NOMO-1 treated with dmso at 0.1 percent for 144 hours (cell line): ENCODE data around the gene ZNF683.
"Not testable (repeated sequence)": the region's sequence is repeated elsewhere in the genome, so short reads cannot be mapped to it uniquely, and the experiment has no call there.

Source experiments
- DNase-seq: peaks from one replicate; lab custom pipeline; 2025; ENCODE audit not compliant: unreplicated experiment; lab: John Stamatoyannopoulos, UW

ZNF683 gene

DNA sequence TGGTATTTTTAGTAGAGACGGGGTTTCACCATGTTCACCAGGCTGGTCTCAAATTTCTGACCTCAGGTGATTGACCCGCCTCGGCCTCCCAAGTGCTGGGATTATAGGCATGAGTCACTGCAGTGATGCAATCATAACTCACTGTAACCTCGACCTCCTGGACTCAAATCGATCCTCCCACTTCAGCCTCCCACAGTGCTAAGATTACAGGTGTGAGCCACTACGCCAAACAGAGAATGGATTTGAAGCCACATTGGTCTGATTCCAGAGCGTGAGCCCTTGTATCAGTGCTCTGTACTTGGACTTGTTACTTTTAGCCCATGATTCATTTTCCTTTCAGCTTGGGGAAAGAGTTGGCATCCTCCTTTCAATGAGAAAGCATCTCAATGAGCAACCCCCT, 14.9 kb upstream of the ZNF683 start:
- no peak for DNase-seq

DNA sequence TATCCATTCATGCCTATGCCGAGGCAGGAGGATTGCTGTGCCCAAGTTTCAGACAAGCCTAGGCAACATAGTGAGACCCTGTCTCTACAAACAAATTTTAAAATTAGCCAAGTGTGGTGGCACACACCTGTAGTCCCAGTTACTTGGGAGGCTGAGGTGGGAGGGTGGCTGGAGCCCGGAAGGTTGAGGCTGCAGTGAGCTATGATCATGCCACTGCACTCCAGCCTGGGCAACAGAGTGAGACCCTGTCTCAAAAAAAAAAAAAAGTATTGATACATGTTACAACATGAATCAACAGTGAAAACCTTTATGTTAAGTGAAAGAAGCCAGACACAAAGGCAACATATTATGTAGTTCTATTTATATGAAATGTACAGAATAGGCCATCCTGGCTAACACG, 12.5 kb upstream of the ZNF683 start:
- not testable (repeated sequence) for DNase-seq

DNA sequence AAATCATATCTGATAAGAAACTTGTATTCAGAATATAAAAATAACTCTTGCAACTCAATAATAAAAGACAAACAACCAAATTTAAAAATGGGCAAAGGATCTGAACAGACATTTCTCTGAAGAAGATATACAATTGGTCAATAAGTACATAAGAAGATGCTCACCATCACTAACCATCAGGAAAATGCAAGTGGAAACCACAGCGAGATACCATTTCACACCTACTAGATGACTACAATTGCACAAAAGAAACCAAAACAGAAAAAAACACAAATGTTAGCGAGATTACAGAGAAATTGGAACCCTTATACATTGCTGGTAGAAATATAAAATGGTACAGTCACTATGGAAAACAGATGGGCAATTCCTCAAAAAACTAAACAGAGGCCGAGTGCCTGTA, 11.5 kb upstream of the ZNF683 start:
- no peak for DNase-seq

DNA sequence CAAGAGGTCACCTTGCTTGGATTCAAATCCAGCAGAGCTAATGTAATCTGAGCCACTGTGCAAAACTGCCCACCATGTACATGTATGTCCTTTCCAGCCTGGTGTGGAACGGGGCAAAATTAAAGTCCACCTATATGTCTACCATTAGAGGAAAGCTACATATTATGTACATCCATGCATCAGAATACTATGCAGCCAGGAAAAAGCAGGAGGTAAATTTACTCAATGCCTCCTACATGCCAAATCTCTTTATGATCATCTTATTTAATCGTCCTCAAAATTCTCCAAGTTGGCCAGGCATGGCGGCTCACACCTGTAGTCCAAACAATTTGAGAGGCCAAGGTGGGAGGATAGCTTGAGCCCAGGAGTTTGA, 6.3 kb upstream of the ZNF683 start:
- no peak for DNase-seq

DNA sequence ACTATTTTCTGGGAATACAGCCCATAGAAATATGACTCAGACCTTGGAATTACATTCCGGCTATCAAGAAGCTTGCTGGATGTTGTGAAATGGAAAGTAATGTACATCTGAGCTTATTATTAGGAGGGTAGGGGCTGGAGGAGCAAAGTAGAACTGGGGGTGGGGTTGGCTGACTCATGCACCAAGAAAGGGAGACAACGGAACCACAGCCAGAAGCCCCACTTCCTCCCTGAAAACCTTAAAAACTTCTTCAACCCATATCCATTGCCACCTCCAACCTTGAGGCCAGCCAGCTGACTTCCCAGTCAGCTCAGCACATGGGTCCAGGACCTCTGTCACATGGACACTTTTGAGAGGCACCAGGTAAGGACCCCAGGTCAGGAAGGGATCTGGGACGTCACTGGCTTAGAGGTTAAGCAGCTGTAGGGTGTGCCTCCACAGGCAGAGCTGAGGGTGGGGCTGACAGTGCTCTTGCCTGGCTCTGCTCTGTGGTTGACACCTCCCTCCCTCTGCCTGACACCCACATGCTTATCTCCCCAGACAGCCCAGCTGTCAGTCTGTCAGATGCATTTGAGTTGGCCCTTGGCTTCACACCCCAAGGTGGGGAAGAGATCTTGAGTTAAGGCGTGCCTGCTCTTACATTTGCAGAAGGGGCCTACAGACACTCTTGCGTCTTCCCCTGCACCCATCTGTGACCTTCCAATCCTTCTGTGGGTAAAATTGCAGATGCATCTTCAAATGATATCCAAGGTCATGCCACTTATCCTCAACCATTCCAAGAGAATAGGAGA, 5.7 kb upstream of the ZNF683 start:
- peak; percentile 65 for DNase-seq

DNA sequence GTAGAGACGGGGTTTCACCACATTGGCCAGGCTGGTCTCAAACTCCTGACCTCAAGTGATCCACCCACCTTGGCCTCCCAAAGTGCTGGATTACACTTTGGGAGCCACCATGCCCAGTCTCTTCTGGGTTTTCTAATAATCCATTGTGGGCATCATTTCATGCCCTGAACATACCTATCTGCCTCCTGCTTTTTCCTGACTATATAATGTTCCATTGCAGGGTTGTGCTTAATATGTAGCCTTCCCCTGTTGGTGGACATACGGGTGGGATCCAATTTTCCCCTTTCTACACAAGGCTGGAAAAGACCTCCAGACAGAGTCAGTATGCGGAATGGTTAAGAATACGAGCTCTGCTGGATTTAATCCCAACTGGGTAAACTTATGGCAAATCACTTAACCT, 3.5 kb upstream of the ZNF683 start:
- DNase-seq: no peak

DNA sequence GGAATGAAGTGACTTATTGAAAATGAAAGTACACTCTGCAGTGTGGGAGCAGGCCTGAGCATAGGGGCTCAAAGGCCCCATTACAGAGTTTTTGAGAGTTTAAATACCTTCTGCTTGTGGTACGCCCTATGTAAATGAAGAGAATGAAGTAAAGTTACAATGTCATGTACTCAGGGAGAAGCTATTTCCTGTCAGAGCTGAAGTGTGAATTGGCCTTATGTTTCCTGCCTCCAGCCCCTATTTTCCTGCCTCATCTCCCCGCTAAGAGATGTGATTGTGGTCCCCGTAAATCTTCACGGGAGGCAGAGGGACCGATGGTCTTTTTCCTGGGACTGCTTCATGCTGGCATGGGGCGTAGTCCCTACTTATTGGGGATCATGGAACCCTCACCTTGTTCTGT, 2.5 kb upstream of the ZNF683 start:
- no peak for DNase-seq

DNA sequence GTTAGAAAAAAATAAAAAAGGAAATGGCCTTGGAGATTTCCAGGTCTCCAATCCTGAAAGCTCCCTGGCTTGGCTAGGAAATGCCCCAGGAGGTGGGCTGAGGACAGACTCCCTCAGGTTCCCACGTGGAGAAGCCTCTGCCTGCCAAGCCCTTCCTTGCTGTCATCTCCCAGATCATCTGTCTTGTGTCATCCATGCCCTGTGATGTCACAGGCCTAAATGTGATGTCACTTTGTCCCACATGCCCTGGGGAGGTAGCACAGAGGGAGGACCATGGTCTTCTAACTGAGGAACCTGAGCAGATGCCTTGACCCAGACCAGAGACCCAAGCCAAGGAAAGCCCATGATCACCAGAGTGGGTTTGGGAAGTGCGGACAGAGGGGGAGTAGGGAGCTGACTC, 1.8 kb upstream of the ZNF683 start:
- DNase-seq: not testable (repeated sequence)

DNA sequence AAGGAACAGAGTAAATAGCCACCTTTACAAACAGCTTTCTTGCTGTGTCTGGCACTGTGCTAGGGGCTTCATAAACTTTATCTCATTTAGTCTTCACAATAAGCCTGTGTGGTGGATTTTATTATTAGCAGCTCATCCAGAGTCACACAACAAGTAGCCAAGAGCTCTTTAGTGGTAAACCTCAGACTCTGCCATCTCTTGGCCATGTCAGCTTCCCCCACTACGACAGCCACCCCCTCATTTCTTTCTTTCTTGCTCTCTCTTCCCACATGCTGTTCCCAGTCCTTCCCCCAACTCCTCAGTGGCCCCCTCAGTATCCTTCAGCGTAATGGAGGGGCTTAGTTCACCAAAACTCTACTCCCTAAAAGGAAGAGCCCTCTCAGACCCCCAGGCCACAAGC, 1.2 kb upstream of the ZNF683 start:
- DNase-seq: no peak

DNA sequence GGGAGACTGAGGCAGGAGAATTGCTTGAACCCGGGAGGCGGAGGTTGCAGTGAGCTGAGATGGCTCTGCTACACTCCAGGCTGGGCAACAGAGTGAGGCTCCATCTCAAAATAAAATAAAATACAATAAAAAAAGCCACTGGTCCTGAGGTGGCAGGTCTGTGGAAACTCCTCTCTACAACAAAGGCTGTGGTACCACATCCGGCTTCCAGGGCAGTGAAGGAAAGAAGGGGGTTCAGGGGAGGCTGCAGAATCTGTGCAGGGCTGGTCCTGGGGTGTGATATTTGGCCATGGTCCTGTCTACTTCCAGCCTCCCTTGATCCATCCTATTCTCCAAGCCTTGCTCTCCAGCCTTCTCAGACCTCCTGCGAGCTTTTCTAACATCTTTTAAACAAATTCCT, 731 bp upstream of the ZNF683 start:
- DNase-seq: no peak

DNA sequence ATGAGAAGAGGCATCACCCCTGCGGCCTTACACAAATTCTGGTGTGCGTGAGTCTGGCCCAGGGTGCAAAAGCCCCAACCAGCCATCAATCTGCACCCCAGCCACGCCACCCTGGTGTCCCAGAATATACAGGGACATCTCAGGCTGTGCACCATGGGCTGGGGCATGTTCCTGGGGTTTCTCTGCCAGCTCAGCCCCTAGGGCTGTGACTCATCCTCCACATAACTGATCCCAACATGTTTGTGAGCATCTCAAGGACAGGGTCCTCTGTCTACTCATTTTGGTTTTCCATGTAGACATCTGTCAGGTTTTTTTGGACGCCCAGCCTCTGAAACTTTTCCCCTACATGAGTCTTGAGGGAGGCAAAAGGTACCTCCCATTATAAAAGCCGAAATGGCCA, 511 bp downstream of the ZNF683 start:
- no peak for DNase-seq

DNA sequence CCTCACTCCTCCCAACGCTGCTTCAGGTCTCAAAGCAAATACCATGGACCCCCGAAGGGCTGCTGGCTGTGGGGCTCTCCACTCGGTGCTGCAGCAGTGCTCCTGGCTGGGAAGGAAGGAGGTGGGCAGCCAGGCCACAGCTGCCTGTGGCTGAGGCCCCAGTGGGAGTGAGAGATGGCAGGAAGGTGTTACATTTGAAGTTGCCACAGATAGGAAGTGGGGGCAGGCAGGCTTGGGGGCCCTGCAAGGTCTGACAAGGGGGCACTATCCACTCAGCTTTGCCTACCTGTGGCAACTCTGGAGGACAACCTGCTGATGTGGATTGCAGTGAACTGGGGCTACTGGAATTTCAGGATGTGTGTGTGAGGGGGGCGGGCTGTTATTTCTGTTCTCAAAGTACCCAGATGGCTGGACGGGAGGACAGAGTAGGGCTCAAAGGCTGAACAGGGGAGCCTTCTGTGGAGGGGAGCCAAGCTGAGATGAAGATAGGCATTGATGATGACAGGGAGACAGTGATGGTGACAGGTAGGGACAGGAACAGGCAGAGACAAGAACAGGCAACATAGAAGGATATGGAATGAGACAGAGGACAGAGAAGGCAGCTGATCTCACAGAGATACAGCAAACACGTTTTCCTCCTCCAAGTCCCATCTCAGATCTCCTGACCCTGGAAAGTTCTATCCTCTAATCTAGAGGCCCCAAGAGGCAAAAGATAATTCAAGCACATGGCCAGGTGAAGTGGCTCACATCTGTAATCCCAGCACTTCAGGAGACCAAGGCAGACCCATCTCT, 1.8 kb downstream of the ZNF683 start:
- no peak for DNase-seq

DNA sequence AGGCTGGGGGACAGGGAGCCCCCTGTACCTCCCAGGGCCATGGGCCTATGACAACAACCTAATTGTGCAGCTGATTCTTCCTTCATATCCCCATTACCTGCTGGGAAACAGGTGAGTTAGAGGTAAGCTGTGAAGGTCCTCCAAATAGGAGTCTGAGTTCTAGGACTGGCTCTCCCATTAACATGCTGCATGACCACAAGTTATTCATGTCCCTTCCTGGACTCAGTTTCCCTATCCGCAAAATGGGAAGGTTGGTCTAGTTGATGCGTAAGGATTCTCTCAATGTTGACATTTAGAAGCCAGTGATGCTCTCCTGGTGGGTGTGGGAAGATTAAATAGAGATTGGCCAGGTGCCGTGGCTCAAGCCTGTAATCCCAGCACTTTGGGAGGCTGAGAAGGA, 4.1 kb downstream of the ZNF683 start:
- DNase-seq: no peak

DNA sequence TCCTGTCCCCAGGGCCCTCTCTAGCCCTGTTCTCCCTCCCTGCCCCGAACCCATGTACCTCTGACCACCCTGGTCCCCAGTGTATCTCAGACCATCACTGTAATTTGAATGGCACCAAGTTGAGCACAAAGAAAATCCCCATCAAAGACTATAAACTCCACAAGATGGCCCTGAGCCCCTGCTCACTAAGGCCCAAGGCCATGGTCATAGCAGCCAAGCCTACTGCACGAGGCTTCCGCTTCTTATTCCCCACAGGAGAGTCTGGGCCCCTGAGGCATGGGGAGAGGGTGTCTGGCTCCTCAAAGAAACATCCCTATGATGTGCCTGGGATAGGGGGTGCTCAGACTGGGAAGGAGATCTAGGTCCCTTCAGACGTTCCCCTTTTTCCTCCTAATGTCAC, 4.5 kb downstream of the ZNF683 start:
- DNase-seq: no peak

DNA sequence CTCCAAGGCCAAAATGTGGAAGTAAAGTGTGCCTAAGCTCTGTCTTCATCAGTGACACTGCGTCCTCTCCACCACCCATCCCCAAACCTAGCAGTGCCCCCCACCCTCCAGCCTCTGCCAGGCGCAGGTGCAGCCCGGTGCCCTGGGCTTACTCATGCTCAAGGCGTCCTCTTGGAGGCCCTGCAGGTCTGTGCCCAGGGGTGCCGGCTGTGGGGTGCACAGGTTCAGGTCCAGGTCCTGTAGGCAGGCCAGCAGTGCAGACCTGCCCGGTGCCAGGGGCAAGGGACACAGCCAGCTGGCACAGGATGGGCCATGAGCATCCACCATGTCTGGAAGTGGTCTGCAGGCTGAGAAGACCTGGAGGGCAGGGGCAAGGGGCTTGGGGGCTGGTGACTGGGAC, 5.1 kb downstream of the ZNF683 start:
- no peak for DNase-seq

DNA sequence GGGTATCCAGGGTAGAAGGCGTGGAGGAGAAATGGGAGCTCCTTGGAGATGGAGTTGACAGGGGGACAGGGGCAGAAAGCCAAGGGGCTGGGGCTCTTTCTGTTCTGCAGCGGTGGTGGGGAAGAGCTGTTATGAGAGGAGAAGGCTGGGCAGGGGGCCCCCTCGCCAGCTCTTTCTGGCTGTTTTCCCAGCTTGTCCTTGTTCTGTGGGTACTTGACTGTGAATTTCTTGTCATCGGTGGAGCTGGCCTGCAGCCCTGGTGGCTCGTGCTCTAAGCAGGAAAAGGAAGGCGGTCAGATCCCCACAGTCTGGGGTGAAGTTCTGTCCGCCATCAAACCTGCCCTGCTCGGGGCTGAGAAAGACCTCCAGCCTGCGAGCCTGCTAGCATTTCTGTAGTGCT, 7.6 kb downstream of the ZNF683 start:
- no peak for DNase-seq

DNA sequence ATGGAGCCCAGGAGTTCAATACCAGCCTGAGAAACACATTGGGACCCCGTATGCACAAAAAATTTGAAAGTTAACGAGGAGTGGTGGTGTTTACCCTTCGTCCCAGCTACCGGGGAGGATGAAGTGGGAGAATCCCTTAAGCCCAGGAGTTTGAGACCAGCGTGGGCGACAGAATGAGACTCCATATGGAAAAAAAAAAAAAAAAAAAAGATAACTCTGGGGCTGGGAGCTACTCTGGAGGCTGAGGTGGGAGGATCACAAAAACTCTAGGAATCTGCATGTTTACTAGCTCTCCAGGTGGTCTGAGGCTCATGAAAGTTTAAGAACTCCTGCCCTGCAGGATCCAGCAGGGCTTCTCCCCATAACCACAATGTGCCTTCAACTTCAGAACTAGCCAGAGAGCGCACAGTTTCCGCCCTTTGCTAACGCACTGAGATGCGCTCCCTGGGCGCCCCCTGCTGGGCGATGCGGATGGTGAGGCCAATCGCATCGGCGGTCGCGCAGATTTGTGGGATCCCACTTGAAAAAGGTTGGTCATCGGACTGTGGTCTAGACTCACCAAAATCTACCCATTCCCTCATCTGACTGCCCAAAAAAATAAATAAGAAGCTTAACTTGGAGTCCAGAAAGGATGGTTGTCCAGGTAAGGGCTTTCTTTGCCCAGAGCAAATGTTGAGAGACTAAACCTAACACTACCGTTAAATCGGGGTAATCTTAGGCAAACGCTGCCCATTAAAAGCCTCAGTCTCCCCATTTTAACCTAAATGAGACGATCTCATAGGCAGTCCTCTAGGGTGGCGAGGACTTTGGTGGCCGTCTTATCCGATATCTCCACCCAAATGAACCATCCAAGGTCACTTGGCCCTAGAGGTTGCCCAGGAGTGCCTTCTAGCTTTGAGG, 8.8 kb downstream of the ZNF683 start:
- DNase-seq: peak; percentile 62

DNA sequence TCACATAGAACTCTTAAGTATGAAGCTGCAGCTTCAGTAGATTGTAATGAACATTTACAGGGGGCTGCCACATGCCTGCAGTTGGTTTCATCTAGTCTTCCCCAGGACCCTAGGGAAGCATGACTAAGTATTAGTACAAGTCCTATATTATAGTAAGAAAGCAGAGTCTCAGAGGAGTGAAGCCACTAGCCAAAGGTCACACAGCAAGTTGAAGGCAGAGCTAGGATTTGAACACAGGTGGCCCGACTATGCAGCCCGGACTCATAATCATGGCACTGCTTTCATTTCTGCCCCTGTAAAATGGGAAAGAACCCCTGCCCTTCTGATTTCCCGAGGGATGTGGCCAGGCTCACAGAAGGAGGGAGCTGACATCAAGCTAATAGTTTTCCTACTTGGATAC, 10.2 kb downstream of the ZNF683 start:
- DNase-seq: no peak

DNA sequence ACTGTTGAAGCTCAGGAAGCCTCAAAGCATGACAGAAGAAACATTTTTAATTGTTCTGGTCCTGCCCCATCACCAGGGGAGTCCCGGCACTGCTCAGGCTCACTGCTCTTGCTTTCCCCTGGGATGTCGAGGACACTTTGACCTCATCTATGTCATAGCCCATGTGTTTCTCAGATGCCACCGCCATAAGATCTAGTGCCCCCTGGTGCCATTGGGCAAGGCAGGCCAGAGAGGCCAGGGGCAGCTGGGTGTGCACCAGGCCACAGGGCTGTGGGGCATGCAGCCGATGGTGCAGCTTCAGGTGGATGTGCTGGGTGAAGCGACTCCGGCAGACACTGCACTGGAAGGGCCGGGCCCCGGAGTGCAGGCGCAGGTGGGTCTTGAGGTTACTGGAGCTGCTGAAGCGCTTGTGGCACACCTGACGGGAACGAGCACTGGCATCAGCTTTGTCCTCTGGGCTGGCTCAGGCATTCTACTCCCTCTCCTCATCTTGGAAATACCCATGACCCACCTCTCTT, 10.9 kb downstream of the ZNF683 start:
- DNase-seq: no peak

DNA sequence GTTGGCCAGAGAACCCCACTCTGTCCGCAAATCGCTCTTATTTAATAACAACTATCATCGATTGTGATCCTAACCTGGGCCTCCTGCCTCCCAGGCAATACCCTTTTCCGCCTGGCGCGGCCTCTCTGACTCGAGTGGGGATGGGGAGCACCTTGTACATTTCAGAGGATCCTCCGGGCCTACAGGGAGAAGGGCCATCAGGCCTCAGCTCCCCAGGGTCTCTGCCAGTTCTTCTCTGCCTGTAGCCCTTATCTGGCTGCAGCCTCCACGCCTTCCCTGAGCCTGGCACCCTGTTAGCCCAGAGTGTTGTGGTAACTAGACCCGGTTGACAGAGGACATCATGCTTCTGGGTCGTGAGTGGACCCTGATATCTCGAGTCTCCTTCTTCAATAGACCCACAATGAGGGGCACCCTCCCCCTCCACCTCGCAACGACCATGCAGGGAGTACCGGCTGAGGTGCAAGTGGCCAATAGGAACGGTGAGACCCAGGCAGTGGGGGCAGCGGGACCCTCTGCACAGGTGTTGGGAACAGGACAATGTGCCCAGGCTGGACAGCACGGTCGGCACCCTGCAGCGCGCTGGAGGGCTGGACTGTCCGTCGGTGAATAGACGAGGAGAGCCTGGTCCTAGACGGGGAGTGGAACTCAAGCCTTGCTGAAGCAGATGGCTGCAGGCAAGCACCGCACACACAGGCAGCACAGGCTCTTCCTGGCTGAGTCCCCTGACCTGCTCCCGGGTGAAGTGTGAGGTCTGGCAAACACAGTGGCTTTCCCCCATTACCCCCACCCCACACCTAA, 11.5 kb downstream of the ZNF683 start:
- DNase-seq: no peak
